COLO668 (cell line): ENCODE results near the gene TTLL6.
A peak's percentile ranks its signal among the peaks of the same experiment; 100 is the strongest.
"Not testable (repeated sequence)": the region's sequence is repeated elsewhere in the genome, so short reads cannot be mapped to it uniquely, and the experiment has no call there.

Experiments
- DNase-seq: peaks from one replicate; lab custom pipeline; 2025; ENCODE audit not compliant: unreplicated experiment; lab: John Stamatoyannopoulos, UW

The TTLL6 gene

GRCh38 chr17:48816438-48816773, 623 bp downstream of the TTLL6 start:
- no peak for DNase-seq

GRCh38 chr17:48815311-48815710, 1.7 kb downstream of the TTLL6 start:
- no peak for DNase-seq

GRCh38 chr17:48814504-48814903, 2.5 kb downstream of the TTLL6 start:
- DNase-seq: peak; percentile 17

GRCh38 chr17:48812001-48812400, 5.0 kb downstream of the TTLL6 start:
- no peak for DNase-seq

GRCh38 chr17:48809182-48809581, 7.8 kb downstream of the TTLL6 start:
- no peak for DNase-seq

GRCh38 chr17:48804936-48805411, 12.1 kb downstream of the TTLL6 start:
- peak; percentile 34 for DNase-seq

- DNase-seq: no peak
Observed at GRCh38 chr17:48800626-48801217, 16.3 kb downstream of the TTLL6 start.

GRCh38 chr17:48799069-48799723, 17.8 kb downstream of the TTLL6 start:
- DNase-seq: no peak

GRCh38 chr17:48796163-48796522, 20.9 kb downstream of the TTLL6 start:
- not testable (repeated sequence) for DNase-seq

GRCh38 chr17:48795444-48796162, 21.4 kb downstream of the TTLL6 start:
- DNase-seq: peak; percentile 8

GRCh38 chr17:48792033-48792798, 24.8 kb downstream of the TTLL6 start:
- no peak for DNase-seq

GRCh38 chr17:48791128-48792032, 25.6 kb downstream of the TTLL6 start:
- DNase-seq: peak; percentile 29

- no peak for DNase-seq
Observed at GRCh38 chr17:48790607-48791127, 26.4 kb downstream of the TTLL6 start.

- DNase-seq: no peak
Observed at GRCh38 chr17:48787828-48788227, 29.2 kb downstream of the TTLL6 start.

GRCh38 chr17:48779421-48779820, 37.6 kb downstream of the TTLL6 start:
- no peak for DNase-seq

- DNase-seq: no peak
Observed at GRCh38 chr17:48776602-48777001, 40.4 kb downstream of the TTLL6 start.

- no peak for DNase-seq
Observed at GRCh38 chr17:48773245-48773644, 43.8 kb downstream of the TTLL6 start.

- no peak for DNase-seq
Observed at GRCh38 chr17:48770954-48771353, 46.1 kb downstream of the TTLL6 start.

- no peak for DNase-seq
Observed at GRCh38 chr17:48769009-48769675, 47.9 kb downstream of the TTLL6 start.

- no peak for DNase-seq
Observed at GRCh38 chr17:48767263-48767774, 49.7 kb downstream of the TTLL6 start.
